Measurements from ENCODE around the gene LENEP. TPM values are rescaled to one million over a fixed set of nuclear protein-coding genes. Genes with fewer than 3 reads are reported as not detected.

The LENEP gene
- polyA plus RNA-seq, 1 experiment = not detected

DNA sequence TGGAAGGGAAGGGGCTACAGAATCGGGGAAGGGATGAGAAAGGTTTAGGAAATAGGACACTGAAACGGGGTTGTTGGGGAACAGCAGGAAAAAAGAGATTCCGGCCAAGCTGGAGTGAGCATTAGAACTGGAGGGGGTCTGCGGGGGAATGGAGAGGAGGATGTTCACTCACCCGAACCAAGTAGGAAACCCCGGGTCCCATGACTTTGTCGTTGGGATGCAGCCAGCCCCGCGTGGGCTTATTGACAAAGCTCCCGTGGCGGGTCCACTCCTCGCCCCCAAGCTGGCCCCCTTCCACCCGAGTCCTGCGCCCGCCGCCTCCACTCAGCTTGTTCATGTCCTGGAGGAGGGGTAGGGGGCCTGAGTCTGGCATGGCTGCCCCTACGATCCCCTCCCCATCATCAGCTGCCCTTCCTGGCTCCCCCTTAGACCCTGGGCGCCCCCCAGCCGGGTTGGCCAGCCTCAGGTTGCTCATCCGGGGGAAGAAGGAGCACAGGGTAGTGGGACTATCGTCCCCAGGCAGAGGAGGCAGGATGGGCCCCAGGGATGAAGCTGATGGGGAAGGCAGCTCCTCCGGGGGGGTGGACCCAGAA, 23.4 kb upstream of the LENEP start:
- POLR2A ChIA-PET = interaction anchor here (0.6 to 0.7 kb wide), 3 partner anchors 10 to 26 kb away, joined by 3 to 10 read pairs (median 5); no protein-coding TSS in a partner anchor
- CTCF ChIA-PET = interaction anchor here (0.6 to 5.4 kb wide), 10 partner anchors 8 to 1438 kb away, joined by 3 to 40 read pairs (median 10); partner anchors contain the start of genes PBXIP1 and PYGO2

DNA sequence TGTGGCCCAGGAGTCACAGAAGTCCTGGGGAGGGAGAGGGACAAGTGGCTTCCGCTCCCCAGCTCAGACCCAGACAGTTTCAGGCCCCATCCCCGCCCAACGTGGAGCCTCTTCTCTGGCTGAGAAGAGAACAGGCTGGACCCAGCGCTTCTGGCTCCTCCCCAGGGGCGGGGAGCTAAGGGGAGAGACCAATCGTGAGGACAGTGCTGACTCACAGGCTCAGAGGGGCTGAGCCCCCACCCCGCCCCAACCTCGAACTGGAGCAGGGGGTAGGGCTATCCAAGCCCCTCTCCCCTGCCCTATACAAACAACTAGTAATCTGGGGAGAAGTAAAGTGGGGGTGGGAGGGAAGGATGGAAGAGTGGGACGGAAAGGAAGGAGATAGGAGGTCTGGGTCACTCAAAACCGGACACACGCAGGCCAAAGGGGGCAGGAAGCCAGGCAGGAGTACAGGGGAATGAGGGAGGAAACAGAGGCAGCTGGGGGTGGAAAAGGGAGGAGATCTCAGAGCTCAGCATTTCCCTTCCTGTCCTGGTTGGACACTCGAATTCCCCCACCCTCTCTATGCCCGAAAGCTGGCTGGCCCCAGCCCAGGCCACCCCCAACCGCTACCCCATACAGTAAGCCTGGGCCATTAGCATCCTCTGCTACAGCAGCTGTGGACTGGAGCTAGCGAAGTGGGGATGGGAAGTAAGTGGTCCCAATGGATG, 22.6 kb upstream of the LENEP start, which contains the start of gene SHC1:
Gene SHC1, minus strand, starts transcription at position 117 of the 710 bp plus-strand sequence. CDS start 221 bp downstream, outside the sequence.
- Histone ChIP-seq H3K4me3 (ENCODE audit: low read depth, low read length) (peak within 1 kb of the TSS; percentile 73), H3K27me3 (ENCODE audit: control insufficient read depth, insufficient read depth, low read length) (no peaks in the 10 kb centered on the region), H3K36me3 (ENCODE audit: control insufficient read depth, insufficient read depth, low read length) (peaks cover 20% of the 10 kb centered on the region)
- CTCF ChIA-PET = interaction anchor here (0.9 to 5.4 kb wide), 10 partner anchors 7 to 411 kb away, joined by 3 to 40 read pairs (median 10); partner anchors contain the start of genes ADAM15, PBXIP1 and PYGO2
- POLR2A ChIA-PET = interaction anchor here (0.5 to 0.7 kb wide), 4 partner anchors 15 to 1732 kb away, joined by 3 to 11 read pairs (median 3); no protein-coding TSS in a partner anchor
- no peak for DNase-seq (ENCODE audit: low read depth)
- TF ChIP-seq, protein P1, sequence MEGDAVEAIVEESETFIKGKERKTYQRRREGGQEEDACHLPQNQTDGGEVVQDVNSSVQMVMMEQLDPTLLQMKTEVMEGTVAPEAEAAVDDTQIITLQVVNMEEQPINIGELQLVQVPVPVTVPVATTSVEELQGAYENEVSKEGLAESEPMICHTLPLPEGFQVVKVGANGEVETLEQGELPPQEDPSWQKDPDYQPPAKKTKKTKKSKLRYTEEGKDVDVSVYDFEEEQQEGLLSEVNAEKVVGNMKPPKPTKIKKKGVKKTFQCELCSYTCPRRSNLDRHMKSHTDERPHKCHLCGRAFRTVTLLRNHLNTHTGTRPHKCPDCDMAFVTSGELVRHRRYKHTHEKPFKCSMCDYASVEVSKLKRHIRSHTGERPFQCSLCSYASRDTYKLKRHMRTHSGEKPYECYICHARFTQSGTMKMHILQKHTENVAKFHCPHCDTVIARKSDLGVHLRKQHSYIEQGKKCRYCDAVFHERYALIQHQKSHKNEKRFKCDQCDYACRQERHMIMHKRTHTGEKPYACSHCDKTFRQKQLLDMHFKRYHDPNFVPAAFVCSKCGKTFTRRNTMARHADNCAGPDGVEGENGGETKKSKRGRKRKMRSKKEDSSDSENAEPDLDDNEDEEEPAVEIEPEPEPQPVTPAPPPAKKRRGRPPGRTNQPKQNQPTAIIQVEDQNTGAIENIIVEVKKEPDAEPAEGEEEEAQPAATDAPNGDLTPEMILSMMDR (IDR thresholded peaks at IDR 0.05; ENCODE audit: insufficient read depth, low read depth, low read length) = no peak

More for the DNA sequence above, 23.4 kb upstream of the LENEP start:
- no peak for DNase-seq (ENCODE audit: low read depth)
- Histone ChIP-seq H3K27me3 (ENCODE audit: control insufficient read depth, insufficient read depth, low read length) (no peaks in the 10 kb centered on the region), H3K36me3 (ENCODE audit: control insufficient read depth, insufficient read depth, low read length) (peaks cover 26% of the 10 kb centered on the region), H3K4me3 (ENCODE audit: low read depth, low read length) (peak overlapping the region; percentile 73)
- TF ChIP-seq, protein P1 (IDR thresholded peaks at IDR 0.05; ENCODE audit: insufficient read depth, low read depth, low read length) = no peak

DNA sequence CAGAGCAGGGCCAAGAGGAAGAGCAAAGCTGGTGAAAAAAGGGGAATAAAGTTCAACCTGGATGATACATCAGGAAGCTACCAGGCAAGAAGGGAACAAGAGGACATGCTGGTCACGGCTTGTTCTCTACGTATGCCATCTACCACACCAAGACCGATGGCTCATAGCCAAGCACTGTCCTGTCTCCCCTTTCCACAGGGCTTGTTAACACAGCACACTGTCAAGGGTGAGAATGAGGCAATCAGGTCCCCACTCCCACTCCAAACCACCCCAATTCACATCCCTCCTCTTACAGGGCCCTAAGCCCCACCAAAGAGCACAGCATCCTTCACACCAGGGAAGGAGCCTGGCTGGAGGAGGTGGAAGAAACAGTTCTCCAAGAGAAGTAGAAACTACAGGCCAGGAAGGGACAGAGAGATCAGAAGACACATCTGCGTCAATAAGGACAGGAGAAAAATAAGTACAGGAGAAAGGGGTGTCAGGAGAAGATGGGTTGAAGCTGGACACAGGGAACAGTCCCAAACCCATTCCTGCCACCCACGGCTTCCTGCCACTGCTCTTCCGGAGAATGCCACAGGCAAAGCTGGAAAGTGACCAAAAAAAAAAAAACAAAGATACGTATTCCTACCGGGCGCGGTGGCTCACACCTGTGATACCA, 21.9 kb upstream of the LENEP start:
- peak overlapping the region; percentile 5; the same call in 1 of the 2 replicates for H3K4me3 ChIP-seq (ENCODE audit: low read depth, low read length)
- DNase-seq (ENCODE audit: low read depth) = no peak
- peaks cover 17% of the 10 kb centered on the region for H3K36me3 ChIP-seq (ENCODE audit: control insufficient read depth, insufficient read depth, low read length)
- CTCF ChIA-PET = interaction anchor here (0.8 to 5.4 kb wide), 15 partner anchors 8 to 412 kb away, joined by 3 to 40 read pairs (median 7); partner anchors contain the start of genes ADAM15, PBXIP1, PYGO2 and ZBTB7B
- POLR2A ChIA-PET = interaction anchor here (0.6 kb wide), 1 partner anchor 1732 kb away, joined by 11 read pairs; no protein-coding TSS in a partner anchor
- H3K27me3 ChIP-seq (ENCODE audit: control insufficient read depth, insufficient read depth, low read length) = no peaks in the 10 kb centered on the region
- TF ChIP-seq, protein P1 (IDR thresholded peaks at IDR 0.05; ENCODE audit: insufficient read depth, low read depth, low read length) = no peak

DNA sequence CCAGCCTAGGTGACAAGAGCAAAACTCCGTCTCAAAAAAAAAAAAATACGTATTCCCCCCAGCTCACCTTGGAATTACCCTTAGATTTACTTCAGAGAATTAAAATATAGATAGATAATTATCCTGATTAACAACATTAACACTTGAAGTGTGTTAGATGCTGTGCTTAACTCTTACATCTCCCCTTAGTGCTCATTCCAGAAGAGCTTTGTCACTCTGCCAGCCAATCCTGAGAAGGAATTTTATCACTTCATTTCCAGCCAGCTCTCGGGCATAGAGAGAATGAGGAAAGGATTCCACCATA, 21.2 kb upstream of the LENEP start:
- POLR2A ChIA-PET = interaction anchor here (0.9 to 1.0 kb wide), 2 partner anchors 11 to 34 kb away, joined by 3 to 5 read pairs; partner anchors contain the start of gene PYGO2

More for the DNA sequence above, 21.2 kb upstream of the LENEP start:
- Histone ChIP-seq H3K4me3 (ENCODE audit: low read depth, low read length) (peak overlapping the region; percentile 29), H3K27me3 (ENCODE audit: control insufficient read depth, insufficient read depth, low read length) (no peaks in the 10 kb centered on the region), H3K36me3 (ENCODE audit: control insufficient read depth, insufficient read depth, low read length) (peaks cover 13% of the 10 kb centered on the region)
- CTCF ChIA-PET = interaction anchor here (0.8 to 4.5 kb wide), 11 partner anchors 9 to 119 kb away, joined by 3 to 30 read pairs (median 5); partner anchors contain the start of genes ADAM15, PBXIP1, PYGO2 and ZBTB7B
- TF ChIP-seq, protein P1 (IDR thresholded peaks at IDR 0.05; ENCODE audit: insufficient read depth, low read depth, low read length) = no peak
- DNase-seq (ENCODE audit: low read depth) = no peak
